Activated naive CD4-positive, alpha-beta T cell treated with anti-CD3 and anti-CD28 coated beads, Interleukin-2, amount 50 U/mL, for 16 hours (primary cell): Measurements from ENCODE around the gene APC.

Source experiments
- DNase-seq: peaks from one replicate; pipeline ENCODE4 v3.0.0-alpha.2; 2020

Gene APC

DNA sequence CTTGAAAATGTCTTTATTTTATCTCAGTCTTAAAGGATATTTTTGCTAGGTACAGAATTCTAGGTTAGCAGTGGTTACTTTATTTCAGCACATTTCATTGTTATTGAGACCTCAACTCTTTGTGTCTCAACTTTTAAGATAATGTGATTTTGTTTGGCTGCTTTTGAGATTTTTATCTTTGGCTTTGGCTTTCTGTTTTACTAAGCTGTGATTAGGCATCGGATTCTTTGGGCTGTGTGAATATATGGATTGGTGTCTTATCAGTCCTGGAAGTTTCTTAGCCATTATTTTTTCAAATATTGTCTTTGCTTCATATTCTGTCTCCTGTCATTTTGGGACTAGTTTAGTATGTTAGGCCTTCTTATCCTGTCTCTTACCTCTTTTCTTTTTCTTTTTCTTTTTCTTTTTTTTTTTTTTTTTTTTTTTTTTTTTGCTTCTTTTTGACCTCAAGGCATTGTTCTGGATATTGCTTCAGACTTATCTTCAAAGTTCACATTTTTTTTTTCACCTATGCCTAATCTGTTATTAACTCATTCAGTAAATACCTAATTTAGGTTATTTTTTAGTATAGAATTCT, 20.1 kb upstream of the APC start:
- no peak for DNase-seq

DNA sequence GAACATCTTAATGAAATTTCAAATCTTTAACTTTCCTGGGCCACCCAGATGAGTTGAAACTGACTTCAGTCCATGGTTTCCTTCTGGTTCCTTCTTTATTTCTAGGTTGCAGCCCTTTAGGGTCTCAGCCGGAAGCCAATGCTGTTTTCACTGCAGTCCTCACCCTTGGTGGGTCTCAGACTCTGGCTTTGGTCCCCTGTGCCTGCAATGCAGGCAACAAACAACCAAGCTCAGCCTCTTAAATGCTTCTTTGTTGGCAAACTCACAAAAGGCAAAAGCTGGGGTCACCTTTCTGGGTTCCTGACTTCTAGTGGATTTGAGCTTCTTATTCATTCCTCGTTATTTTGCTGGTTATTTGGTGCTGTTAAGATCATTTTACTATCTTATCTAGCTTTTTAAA, 19.3 kb upstream of the APC start:
- no peak for DNase-seq

DNA sequence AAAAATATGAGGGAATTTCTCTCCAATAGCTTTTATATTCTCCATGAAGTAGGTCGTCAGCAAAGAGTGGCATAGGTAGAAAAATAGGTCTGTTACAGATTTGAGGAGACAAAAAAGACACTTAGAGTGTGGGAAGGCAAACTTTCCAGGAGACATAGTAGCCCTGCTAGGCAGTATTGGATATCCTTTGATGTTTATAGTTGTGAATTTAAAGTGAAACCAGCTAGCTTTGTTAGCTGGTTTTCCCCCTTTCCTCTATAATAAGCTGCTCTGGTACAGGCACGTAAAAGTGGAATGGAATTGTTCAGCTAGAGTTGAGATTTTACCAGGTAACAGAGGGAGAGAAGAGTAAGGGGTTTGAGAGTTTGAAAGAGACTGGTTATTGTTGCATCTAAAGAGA, 17.1 kb upstream of the APC start:
- no peak for DNase-seq

GRCh38 chr5:112724901-112725300, 12.8 kb upstream of the APC start:
- DNase-seq: no peak

- no peak for DNase-seq
These were observed 8.1 kb upstream of the APC start for GRCh38 chr5:112729630-112730029.

- DNase-seq: no peak
These were observed 5.6 kb upstream of the APC start for GRCh38 chr5:112732131-112732530.

- no peak for DNase-seq
These were observed 4.1 kb upstream of the APC start for GRCh38 chr5:112733586-112733985.

DNA sequence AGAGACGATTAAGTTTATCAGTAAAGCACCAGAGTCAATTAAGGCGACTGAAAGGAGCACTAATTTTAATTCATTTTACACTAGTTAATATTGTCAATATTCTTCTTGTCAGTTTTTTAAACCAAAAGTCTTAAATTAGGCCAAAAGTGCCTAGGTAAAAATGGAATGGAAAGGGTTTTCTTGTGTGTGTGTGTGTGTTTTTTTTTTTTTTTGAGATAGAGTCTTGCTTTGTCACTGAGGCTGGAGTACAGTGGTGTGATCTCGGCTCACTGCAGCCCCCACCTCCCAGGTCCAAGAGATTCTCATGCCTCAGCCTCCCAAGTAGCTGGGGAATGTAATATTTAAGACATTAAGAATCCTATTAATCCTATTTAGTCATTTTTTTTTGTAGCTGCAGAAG, 3.1 kb upstream of the APC start:
- DNase-seq: no peak

- no peak for DNase-seq
These were observed 2.0 kb upstream of the APC start for GRCh38 chr5:112735702-112736101.

DNA sequence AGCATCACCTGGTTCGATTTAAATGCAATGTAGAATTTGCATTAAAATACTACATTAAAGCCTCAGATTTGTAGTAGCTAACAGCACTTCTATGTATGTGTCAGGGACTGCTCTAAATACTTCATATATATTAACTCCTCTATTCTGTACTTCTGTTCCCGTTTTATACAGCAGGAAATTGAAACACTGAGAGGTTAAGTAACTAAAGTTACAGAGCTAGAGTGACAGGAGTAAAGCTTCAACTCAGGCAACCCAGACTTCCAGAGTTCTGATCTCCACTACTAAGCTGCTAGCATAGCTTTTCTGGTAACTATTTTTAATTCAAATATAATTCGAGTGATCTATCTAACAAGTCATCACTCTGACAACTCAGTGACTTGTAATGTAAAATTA, 619 bp upstream of the APC start:
- DNase-seq: no peak

GRCh38 chr5:112738191-112738560, 491 bp downstream of the APC start:
- DNase-seq: no peak

DNA sequence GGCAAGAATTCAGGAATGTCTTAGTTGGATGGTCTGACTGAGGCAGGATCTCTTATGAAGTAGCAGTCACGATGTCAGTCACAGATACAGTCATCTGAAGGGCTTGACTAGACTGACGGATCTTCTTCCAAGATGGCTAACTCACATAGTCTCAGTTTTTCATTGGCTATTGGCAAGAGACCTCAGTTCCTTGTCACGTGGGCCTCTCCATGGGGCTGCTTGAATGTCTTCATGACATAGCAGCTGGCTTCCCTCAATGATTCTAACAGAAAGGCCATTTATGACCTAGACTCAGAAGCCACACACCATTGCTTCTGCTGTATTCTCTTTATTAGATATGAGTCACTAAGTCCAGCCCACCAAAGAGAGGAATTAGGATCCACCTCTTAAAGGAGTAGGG, 4.7 kb downstream of the APC start:
- DNase-seq: no peak

- DNase-seq: no peak
These were observed 5.9 kb downstream of the APC start for GRCh38 chr5:112743631-112744030.

GRCh38 chr5:112752335-112752734, 14.7 kb downstream of the APC start:
- DNase-seq: no peak

DNA sequence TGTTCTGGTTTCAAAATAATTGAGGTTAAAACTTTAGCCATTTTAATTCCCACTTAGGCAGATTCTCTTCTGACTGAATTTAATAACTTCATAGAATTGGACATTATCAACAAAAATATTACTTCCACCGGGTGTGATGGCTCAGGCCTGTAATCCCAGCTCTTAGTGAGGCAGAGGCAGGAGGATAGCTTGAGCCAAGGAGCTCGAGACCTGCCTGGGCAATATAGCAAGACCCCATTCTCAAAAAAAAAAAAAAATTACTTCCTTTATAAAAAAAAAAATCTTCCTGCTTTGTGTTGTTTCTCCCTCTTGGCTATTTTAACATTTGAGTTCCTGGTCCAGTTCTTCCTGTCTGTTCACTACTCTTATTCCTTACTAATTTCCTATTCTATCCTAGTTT, 18.0 kb downstream of the APC start:
- no peak for DNase-seq

DNA sequence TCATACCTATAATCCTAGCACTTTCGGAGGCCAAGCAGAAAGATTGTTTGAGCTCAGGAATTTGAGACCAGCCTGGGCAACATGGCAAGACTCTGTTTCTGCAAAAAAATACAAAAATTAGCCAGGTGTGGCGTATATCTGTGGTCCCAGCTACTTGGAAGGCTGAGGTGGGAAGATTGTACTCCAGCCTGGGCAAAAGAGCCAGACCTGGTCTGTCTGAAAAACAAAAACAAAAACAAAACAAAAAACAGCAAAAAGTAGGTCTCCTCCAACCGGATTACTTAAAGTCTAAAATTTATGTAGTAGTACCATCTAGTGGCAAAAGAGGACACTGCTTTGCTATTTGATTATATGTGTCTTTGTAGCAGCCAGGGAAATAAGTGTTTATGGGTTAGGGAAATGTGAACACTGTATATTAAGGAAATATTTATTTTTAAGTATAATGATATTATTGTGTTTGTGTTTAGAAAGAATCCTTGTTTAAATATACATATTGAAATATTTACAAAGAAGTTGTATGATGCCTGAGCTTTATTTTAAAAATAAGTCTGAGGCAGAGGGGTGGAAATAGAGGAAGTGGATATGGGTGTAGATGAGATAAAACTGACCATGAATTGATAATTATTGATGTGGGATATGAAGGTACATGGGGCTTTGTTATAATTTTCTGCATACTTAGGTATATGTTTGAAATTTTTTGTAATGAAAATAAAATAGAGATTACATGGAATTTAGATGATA, 20.0 kb downstream of the APC start:
- no peak for DNase-seq

DNA sequence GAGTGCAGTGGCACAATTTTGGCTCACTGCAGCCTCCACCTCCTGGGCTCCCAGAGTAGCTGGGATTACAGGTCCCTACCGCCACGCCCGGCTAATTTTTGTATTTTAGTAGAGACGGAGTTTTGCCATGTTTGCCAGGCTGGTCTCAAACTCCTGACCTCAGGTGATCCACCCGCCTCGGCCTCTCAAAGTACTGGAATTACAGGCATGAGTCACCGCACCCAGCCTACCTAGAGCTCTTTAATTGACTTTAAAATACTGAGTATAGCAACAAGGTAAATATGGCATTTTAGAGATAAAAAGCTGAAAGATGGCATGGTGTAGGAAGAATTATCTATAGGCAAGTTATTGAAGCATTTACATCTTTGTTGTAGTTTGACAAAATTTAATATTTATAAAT, 21.0 kb downstream of the APC start:
- DNase-seq: no peak

GRCh38 chr5:112762113-112762810, 24.6 kb downstream of the APC start:
- no peak for DNase-seq

DNA sequence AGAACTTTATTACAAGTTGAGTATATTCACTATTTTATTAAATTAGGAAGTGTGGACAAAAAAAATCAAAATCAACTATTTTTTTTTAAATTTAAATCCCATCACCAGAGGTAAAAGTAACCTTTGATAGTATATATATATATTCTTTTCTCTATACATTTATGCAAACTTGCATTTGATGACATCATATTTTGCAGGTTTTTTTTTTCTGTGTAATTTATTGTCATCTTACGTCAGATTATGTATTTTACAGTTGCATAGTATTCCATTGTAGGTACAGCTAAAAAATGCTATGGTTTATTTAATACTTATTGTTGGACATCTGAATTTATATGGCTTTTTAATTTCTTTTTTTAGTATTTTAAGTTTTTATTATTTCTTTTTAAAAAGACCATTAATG, 25.5 kb downstream of the APC start:
- DNase-seq: no peak

DNA sequence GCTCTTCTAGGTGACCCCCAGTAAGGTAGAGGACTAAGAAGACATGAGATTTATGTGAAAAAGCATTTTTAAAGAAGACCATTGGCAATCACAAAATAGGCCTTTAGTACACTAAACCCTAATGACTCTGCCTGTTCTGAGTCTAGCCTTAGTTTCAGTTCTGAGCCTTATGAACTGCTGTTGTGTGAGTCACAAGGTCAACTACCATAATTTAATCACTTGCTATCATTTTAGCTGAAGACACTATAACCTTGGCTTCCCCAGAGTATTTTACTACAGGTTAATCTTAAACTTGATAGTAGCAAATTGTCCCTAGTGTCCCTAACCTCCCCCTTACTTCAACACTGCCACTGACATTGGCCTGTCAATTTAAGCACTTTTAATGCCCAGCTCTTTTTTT, 34.4 kb downstream of the APC start:
- no peak for DNase-seq

- DNase-seq: no peak
These were observed 38.7 kb downstream of the APC start for GRCh38 chr5:112776301-112776856.

- no peak for DNase-seq
These were observed 41.8 kb downstream of the APC start for GRCh38 chr5:112779531-112779930.

DNA sequence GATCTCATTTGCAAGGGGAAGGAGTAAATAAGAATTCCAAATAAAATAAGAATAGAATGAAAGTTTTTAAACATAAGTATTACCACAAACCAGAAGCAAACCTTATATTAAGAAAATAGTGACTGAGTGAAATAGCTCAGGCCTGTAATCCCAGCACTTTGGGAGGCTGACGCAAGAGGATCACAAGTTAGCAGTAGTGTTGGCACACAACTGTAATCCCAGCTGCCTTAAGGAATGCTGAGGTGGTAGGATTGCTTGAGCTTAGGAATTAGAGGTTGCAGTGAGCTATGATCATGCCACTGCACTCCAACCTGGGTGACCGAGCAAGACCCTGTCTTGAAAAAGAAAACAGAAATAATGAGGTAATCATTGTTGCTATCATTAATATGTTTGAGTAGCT, 47.0 kb downstream of the APC start:
- no peak for DNase-seq

GRCh38 chr5:112787261-112787660, 49.6 kb downstream of the APC start:
- no peak for DNase-seq
